IMR-90 (cell line): Measurements from ENCODE around the gene NFYC. TPM values are rescaled to one million over a fixed set of nuclear protein-coding genes. Genes with fewer than 3 reads are reported as not detected.

Experiments used
- ATAC-seq: fragments of 200-7000 bp; cut with Tn5 transposase; 2 replicates; pipeline ENCODE4 v1.9.1; 2020; ENCODE audit warnings: low read depth, mild to moderate bottlenecking, moderate library complexity
- BruUV-seq: library from RNA; stranded (reverse); fragments of 400-500 nt; replicated peaks from 2 replicates; lab custom pipeline; 2021; lab: Mats Ljungman, UMichigan
- CTCF ChIA-PET: fragments of 300-600 bp; formaldehyde crosslinking; extraction: SDS; loops from one replicate; lab custom pipeline; 2021; ENCODE audit warnings: antibody characterized with exemption; lab: Yijun Ruan, JAX
- POLR2A ChIA-PET: fragments of 300-600 bp; sonication (Branson Sonifier 250); formaldehyde crosslinking; loops from one replicate; lab custom pipeline; 2022; ENCODE audit warnings: antibody characterized with exemption; ENCODE audit not compliant: unreplicated experiment; lab: Charles Lee
- DNase-seq: peaks from one replicate; pipeline ENCODE4 v3.0.0; 2013
- H2AFZ ChIP-seq: replicated peaks from 2 replicates; pipeline ENCODE3; 2013; ENCODE audit warnings: low read length, mild to moderate bottlenecking; ENCODE audit not compliant: poor library complexity
- H2AK5ac ChIP-seq: 2 replicates; pipeline ENCODE4 v1.6.1; 2013; ENCODE audit warnings: low read depth, low read length, inconsistent platforms
- H2AK9ac ChIP-seq: replicated peaks from 2 replicates; pipeline ENCODE3; 2013; ENCODE audit warnings: mild to moderate bottlenecking, low read depth, low read length, moderate library complexity; ENCODE audit not compliant: poor library complexity
- H2BK120ac ChIP-seq: 2 replicates; pipeline ENCODE4 v1.6.1; 2013; ENCODE audit warnings: low read depth, low read length, inconsistent platforms
- H2BK15ac ChIP-seq: 3 replicates; pipeline ENCODE4 v1.6.1; 2013; ENCODE audit warnings: low read depth, low read length, inconsistent platforms
- H2BK20ac ChIP-seq: 2 replicates; pipeline ENCODE4 v1.6.1; 2013; ENCODE audit warnings: low read depth, mild to moderate bottlenecking, inconsistent platforms, low read length, moderate library complexity
- H2BK5ac ChIP-seq: 2 replicates; pipeline ENCODE4 v1.6.1; 2013; ENCODE audit warnings: mild to moderate bottlenecking, low read depth, low read length, inconsistent platforms; ENCODE audit not compliant: poor library complexity, severe bottlenecking
- H3K14ac ChIP-seq: replicated peaks from 2 replicates; pipeline ENCODE4 v1.6.1; 2013; ENCODE audit warnings: low read depth, low read length, inconsistent platforms
- H3K18ac ChIP-seq: 2 replicates; pipeline ENCODE4 v1.6.1; 2013; ENCODE audit warnings: low read depth, low read length, control low read depth
- H3K23ac ChIP-seq: 2 replicates; pipeline ENCODE4 v1.6.1; 2013; ENCODE audit warnings: low read depth, low read length, inconsistent platforms
- H3K27ac ChIP-seq: 2 replicates; pipeline ENCODE4 v1.5.1; 2013; ENCODE audit warnings: mild to moderate bottlenecking, control low read depth, low read length; ENCODE audit not compliant: insufficient read depth
- H3K27me3 ChIP-seq: 2 replicates; pipeline ENCODE4 v1.6.1; 2013; ENCODE audit warnings: low read length; ENCODE audit not compliant: control insufficient read depth, insufficient read depth
- H3K36me3 ChIP-seq: 2 replicates; pipeline ENCODE4 v1.6.1; 2013; ENCODE audit warnings: low read length, mixed read lengths; ENCODE audit not compliant: control insufficient read depth, insufficient read depth
- H3K4ac ChIP-seq: 2 replicates; pipeline ENCODE4 v1.6.1; 2013; ENCODE audit warnings: low read depth, low read length, inconsistent platforms
- H3K4me1 ChIP-seq: 2 replicates; pipeline ENCODE4 v1.6.1; 2013; ENCODE audit warnings: low read length, mixed read lengths; ENCODE audit not compliant: control insufficient read depth, insufficient read depth
- H3K4me2 ChIP-seq: 2 replicates; pipeline ENCODE4 v1.6.1; 2013; ENCODE audit warnings: low read depth, mild to moderate bottlenecking, control low read depth, low read length, moderate library complexity
- H3K4me3 ChIP-seq: 2 replicates; pipeline ENCODE4 v1.5.1; 2013; ENCODE audit warnings: low read depth, mild to moderate bottlenecking, control low read depth, low read length, moderate library complexity; ENCODE audit not compliant: insufficient read depth
- H3K56ac ChIP-seq: 2 replicates; pipeline ENCODE4 v1.6.1; 2013; ENCODE audit warnings: low read length, inconsistent platforms; ENCODE audit not compliant: insufficient read depth; ENCODE audit errors: extremely low read depth
- H3K79me1 ChIP-seq, 2 experiments: 2 replicates each; pipeline ENCODE4 v1.6.1; 2013; ENCODE audit warnings: low read length in 2 of 2, inconsistent platforms in 1 of 2, low read depth in 1 of 2
- H3K9ac ChIP-seq: 2 replicates; pipeline ENCODE4 v1.6.1; 2013; ENCODE audit warnings: low read depth, low read length, control low read depth
- H3K9me1 ChIP-seq: 2 replicates; pipeline ENCODE4 v1.6.1; 2013; ENCODE audit warnings: low read length, inconsistent platforms; ENCODE audit not compliant: insufficient read depth
- H3K9me3 ChIP-seq: 2 replicates; pipeline ENCODE4 v1.6.1; 2013; ENCODE audit warnings: low read length; ENCODE audit not compliant: control insufficient read depth, insufficient read depth
- H4K20me1 ChIP-seq: 2 replicates; pipeline ENCODE4 v1.6.1; 2013; ENCODE audit warnings: low read length, inconsistent platforms; ENCODE audit not compliant: insufficient read depth
- H4K5ac ChIP-seq: 2 replicates; pipeline ENCODE4 v1.6.1; 2013; ENCODE audit warnings: mild to moderate bottlenecking, low read depth, low read length, control low read depth
- H4K8ac ChIP-seq, 2 experiments: 2 replicates each; pipeline ENCODE4 v1.6.1; 2013; ENCODE audit warnings: low read depth in 2 of 2, low read length in 2 of 2, control low read depth in 1 of 2, inconsistent platforms in 1 of 2
- H4K91ac ChIP-seq: 2 replicates; pipeline ENCODE4 v1.6.1; 2013; ENCODE audit warnings: low read depth, low read length, inconsistent platforms; ENCODE audit not compliant: insufficient read depth
- CEBPB ChIP-seq: IDR thresholded peaks from 2 replicates; pipeline ENCODE4 v1.6.1; 2012; ENCODE audit warnings: low read depth, low read length, improper control_type of control experiment
- CHD1 ChIP-seq: IDR thresholded peaks from 2 replicates; pipeline ENCODE4 v1.6.1; 2012; ENCODE audit warnings: low read depth, low read length, improper control_type of control experiment
- FOS ChIP-seq: fragments of 150-350 bp; IDR thresholded peaks from 2 replicates; pipeline ENCODE4 v1.6.1; 2016; ENCODE audit warnings: low read depth, low read length
- MAZ ChIP-seq: IDR thresholded peaks from 2 replicates; pipeline ENCODE4 v1.6.1; 2012; ENCODE audit warnings: low read depth, mild to moderate bottlenecking, low read length, improper control_type of control experiment, moderate library complexity, borderline replicate concordance
- MXI1 ChIP-seq: IDR thresholded peaks from 2 replicates; pipeline ENCODE4 v1.6.1; 2012; ENCODE audit warnings: low read depth, mild to moderate bottlenecking, low read length, moderate library complexity, borderline replicate concordance
- NFE2L2 ChIP-seq: fragments of 150-350 bp; IDR thresholded peaks from 2 replicates; pipeline ENCODE4 v1.6.1; 2016; ENCODE audit warnings: low read depth, mild to moderate bottlenecking, low read length
- POLR2A ChIP-seq: IDR thresholded peaks from 2 replicates; pipeline ENCODE4 v1.6.1; 2012; ENCODE audit warnings: mild to moderate bottlenecking, low read depth, low read length
- RAD21 ChIP-seq: IDR thresholded peaks from 2 replicates; pipeline ENCODE4 v1.6.1; 2012; ENCODE audit warnings: low read length, improper control_type of control experiment
- SMC3 ChIP-seq: fragments of 150-350 bp; IDR thresholded peaks from 2 replicates; pipeline ENCODE4 v1.6.1; 2016; ENCODE audit warnings: low read depth, mild to moderate bottlenecking, antibody characterized with exemption, low read length, moderate library complexity
- WGBS, 2 experiments: methylation state at CpG; one replicate each; pipeline versions ENCODE4 v1.1.5 to v1.1.7; 2013; ENCODE audit warnings: missing lambda C conversion rate in 2 of 2; ENCODE audit not compliant: insufficient read length in 1 of 2; ENCODE audit errors: extremely low coverage in 2 of 2; 5-methylcytosine and 5-hydroxymethylcytosine counted together
- dilution Hi-C: fragments of 300-500 bp; cut with HindIII; formaldehyde crosslinking; loops from one replicate; pipeline ENCODE4 v1.14.3; 2018; ENCODE audit warnings: low sequenced_read_pairs; ENCODE audit not compliant: unreplicated experiment
- in situ Hi-C: fragments of 300-500 bp; cut with MboI; formaldehyde crosslinking; loops from 3 replicates; pipeline ENCODE4 v1.14.3; 2019; ENCODE audit warnings: low sequenced_read_pairs, inconsistent platforms, mixed read lengths
- intact Hi-C: fragments of 100-400 bp; cut with micrococcal nuclease; formaldehyde crosslinking; loops from 2 replicates; pipeline ENCODE4 v1.10.0; 2022
- polyA plus RNA-seq, 3 experiments: library from polyadenylated mRNA; depleted of rRNA; stranded (reverse); fragments of >200 nt; gene quantifications; 2 replicates each; pipeline ENCODE4 v1.2.3, GENCODE V29; 2012; ENCODE audit warnings: low replicate concordance in 1 of 3
- total RNA-seq: library from RNA; depleted of rRNA; stranded (reverse); fragments of >200 nt; gene quantifications from 2 replicates; pipeline ENCODE4 v1.2.3, GENCODE V29; 2012
- TF ChIP-seq, protein P1 (sequence below): fragments of 150-350 bp; IDR thresholded peaks from 2 replicates; pipeline ENCODE4 v1.6.1; 2017; ENCODE audit warnings: mild to moderate bottlenecking, antibody characterized with exemption, low read length, low read depth

Gene NFYC
- total and polyA plus RNA-seq, 2 of the 4 experiments (the other 2 are of a cell fraction): 45.2 to 62.2 TPM

DNA sequence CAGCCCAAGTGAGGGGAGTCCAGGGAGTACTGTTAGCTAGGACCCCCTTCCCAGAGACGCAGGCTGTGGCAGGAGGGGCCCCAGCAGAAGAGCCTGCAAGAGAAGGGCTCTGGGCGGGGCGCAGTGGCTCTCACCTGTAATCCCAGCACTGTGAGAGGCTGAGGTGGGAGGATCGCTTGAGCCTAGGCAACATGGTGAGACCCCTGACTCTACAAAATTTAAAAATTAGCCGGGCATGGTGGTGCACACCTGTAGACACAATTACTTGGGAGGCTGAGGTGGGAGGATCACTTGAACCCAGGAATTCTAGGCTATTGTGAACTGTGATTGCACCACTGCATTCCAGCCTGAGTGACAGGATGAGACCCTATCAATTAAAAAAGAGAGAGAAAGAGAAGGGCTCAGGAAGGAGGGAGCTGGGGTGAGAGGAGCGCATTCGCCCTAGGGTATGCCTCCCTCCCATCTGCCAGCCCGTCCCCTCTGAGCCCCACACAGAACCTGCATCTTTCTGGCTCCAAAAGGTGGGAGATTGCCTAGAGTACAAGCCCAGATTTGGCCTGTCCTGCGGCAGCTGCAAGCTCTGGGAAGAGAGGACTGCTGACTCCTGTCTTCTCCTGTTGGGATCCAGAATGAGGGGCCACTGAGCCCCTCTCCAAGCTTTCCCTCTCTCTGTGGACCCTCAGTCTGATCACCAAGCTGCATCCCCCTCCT is 95.6 kb downstream of the NFYC start (continued):
- TF ChIP-seq, protein P1, sequence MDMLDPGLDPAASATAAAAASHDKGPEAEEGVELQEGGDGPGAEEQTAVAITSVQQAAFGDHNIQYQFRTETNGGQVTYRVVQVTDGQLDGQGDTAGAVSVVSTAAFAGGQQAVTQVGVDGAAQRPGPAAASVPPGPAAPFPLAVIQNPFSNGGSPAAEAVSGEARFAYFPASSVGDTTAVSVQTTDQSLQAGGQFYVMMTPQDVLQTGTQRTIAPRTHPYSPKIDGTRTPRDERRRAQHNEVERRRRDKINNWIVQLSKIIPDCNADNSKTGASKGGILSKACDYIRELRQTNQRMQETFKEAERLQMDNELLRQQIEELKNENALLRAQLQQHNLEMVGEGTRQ: no peak

DNA sequence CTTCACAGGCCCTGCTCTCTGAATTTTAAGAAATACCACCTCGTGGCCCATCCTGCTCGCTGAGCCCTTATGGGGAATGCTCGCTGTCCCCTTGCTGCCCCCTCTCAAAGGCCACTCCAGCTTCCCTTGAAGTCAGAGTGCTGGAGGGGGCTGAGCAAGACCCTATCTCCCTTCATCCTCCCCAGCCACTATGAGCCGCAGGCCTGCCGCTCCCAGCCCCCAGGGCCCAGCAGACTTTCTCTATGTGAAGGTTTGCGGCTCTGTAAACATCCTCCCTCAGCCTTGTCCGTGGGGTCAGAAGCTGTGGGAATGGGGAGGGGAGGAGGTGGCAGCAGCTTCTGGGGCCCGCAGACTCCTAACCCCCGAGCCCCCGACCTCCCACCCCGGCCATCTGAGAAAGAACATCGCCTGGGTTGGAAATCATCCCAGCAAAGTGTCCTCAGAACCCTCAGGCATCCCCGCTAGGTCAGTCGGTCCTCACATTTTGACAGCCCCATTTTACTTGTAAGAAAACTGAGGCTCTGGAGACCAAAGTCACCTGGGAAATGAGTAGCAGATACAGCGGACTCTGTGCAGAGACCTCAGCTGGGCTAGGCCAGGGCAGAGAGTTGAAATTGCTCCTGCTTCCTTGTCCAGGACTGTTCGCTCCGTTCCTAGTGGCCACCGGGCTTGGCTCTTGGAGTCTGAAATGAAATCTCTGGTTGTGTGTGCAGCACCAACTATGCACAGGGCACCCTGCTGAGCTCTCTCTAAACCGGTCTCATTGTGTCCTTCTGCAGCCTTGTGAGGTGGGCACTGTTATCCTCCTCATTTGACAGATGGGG is 96.4 kb downstream of the NFYC start:
- Histone ChIP-seq H2AK5ac (no peak overlapping the region), H3K4ac (no peak overlapping the region), H4K20me1 (no peaks in the 10 kb centered on the region), H3K9me3 (no peaks in the 10 kb centered on the region), H3K18ac (no peak overlapping the region), H2AK9ac (no peak overlapping the region), H2BK15ac (no peak overlapping the region), H3K56ac (no peak overlapping the region), H3K4me2 (no peak overlapping the region), H3K23ac (no peak overlapping the region), H3K9ac (no peak overlapping the region), H3K27ac (no peak overlapping the region), H2BK5ac (no peak overlapping the region), H3K4me1 (no peaks in the 10 kb centered on the region; the same call in 1 of the 2 replicates), H2BK120ac (no peak overlapping the region), H3K9me1 (no peaks in the 10 kb centered on the region; the same call in 1 of the 2 replicates), H4K91ac (no peak overlapping the region), H2BK20ac (no peak overlapping the region), H2AFZ (no peak overlapping the region), H3K14ac (no peak overlapping the region), H3K36me3 (no peaks in the 10 kb centered on the region), H3K79me1 (no peaks in the 10 kb centered on the region), H4K5ac (no peak overlapping the region), H4K8ac (no peak overlapping the region), H3K4me3 (no peak overlapping the region), H3K27me3 (peaks cover 60% of the 10 kb centered on the region)
- ChIA-PET CTCF (no interaction called here), POLR2A (no interaction called here)
- dilution Hi-C loops: no loop called here
- DNase-seq: no peak
- no peak for TF ChIP-seq MAZ
- TF ChIP-seq SMC3: no peak
- no peak for TF ChIP-seq CHD1
- TF ChIP-seq NFE2L2: no peak
- no peak for TF ChIP-seq CEBPB
- TF ChIP-seq FOS: no peak
- no peak for TF ChIP-seq MXI1
- TF ChIP-seq POLR2A: no peak
- TF ChIP-seq RAD21: no peak
- 85% methylated on average over 7 of the region's 19 CpGs; no CpG with 5 or more reads in 1 of the 2 experiments for WGBS, 2 experiments
- intact Hi-C loops: loop anchor here (10.0 kb wide), 1 partner anchor 173 kb away; no protein-coding TSS in a partner anchor
- in situ Hi-C loops: no loop called here
- no peak for ATAC-seq
- BruUV-seq: no TSS peak
